Kidney epithelial cell (primary cell): ENCODE results near the gene PHLDA3. TPM values are rescaled to one million over a fixed set of nuclear protein-coding genes. Genes with fewer than 3 reads are reported as not detected.
A peak's percentile ranks its signal among the peaks of the same experiment; 100 is the strongest.

Source experiments
- DNase-seq: peaks from one replicate; pipeline ENCODE4 v3.0.0-alpha.2; 2010; ENCODE audit warnings: low read depth
- H3K27me3 ChIP-seq: 2 replicates; pipeline ENCODE4 v1.6.0; 2011; ENCODE audit warnings: low read length; ENCODE audit not compliant: control insufficient read depth, insufficient read depth
- H3K36me3 ChIP-seq: 2 replicates; pipeline ENCODE4 v1.5.1; 2011; ENCODE audit warnings: low read length; ENCODE audit not compliant: control insufficient read depth, insufficient read depth
- H3K4me3 ChIP-seq: 2 replicates; pipeline ENCODE4 v1.5.1; 2011; ENCODE audit warnings: low read depth, mild to moderate bottlenecking, control low read depth, low read length
- total RNA-seq: library from RNA; depleted of rRNA; stranded (reverse); fragments of >200 nt; gene quantifications from 2 replicates; pipeline ENCODE4 v1.2.3, GENCODE V29; 2015
- TF ChIP-seq, protein P1 (sequence below): IDR thresholded peaks from 2 replicates; pipeline ENCODE4 v1.5.1; 2011; ENCODE audit warnings: mild to moderate bottlenecking, moderate library complexity, low read length, control low read depth, inconsistent platforms; ENCODE audit not compliant: insufficient read depth, poor library complexity, severe bottlenecking

PHLDA3 gene
- total RNA-seq, 1 donor from 2014 or later, result 130 TPM

DNA sequence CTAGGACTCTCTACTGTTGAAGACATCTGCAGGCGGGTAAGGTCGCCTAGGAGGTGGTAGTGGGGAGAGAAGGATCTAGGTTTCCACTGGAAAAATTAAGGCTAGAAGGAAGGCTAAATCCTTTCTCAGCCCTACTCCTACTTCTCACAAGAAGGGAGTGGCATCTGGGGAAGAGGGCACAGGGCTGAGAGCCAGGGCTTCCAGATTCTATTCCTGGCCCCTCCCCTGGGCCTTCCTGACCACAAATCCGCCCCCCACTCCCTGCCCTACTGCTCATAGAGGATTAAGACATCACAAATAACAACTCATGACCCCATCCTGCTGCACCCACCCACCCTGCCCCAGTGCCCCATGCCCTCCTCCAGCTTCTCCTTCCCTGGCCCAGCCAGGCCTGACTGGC, 2.5 kb downstream of the PHLDA3 start:
- DNase-seq, result no peak
- TF ChIP-seq, protein P1, sequence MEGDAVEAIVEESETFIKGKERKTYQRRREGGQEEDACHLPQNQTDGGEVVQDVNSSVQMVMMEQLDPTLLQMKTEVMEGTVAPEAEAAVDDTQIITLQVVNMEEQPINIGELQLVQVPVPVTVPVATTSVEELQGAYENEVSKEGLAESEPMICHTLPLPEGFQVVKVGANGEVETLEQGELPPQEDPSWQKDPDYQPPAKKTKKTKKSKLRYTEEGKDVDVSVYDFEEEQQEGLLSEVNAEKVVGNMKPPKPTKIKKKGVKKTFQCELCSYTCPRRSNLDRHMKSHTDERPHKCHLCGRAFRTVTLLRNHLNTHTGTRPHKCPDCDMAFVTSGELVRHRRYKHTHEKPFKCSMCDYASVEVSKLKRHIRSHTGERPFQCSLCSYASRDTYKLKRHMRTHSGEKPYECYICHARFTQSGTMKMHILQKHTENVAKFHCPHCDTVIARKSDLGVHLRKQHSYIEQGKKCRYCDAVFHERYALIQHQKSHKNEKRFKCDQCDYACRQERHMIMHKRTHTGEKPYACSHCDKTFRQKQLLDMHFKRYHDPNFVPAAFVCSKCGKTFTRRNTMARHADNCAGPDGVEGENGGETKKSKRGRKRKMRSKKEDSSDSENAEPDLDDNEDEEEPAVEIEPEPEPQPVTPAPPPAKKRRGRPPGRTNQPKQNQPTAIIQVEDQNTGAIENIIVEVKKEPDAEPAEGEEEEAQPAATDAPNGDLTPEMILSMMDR, result no peak
- Histone ChIP-seq H3K4me3 (peak overlapping the region; percentile 78), H3K36me3 (peaks cover 1% of the 10 kb centered on the region), H3K27me3 (no peaks in the 10 kb centered on the region)

GRCh38 chr1:201465698-201466290, 3.2 kb downstream of the PHLDA3 start:
- Histone ChIP-seq H3K27me3 (no peaks in the 10 kb centered on the region), H3K36me3 (peaks cover 1% of the 10 kb centered on the region), H3K4me3 (peak overlapping the region; percentile 78)
- TF ChIP-seq, protein P1, result no peak
- no peak for DNase-seq

GRCh38 chr1:201463071-201463552, 5.9 kb downstream of the PHLDA3 start:
- Histone ChIP-seq H3K27me3 (no peaks in the 10 kb centered on the region), H3K36me3 (peaks cover 1% of the 10 kb centered on the region), H3K4me3 (no peak overlapping the region)
- no peak for DNase-seq
- TF ChIP-seq, protein P1, result peak; percentile 37

DNA sequence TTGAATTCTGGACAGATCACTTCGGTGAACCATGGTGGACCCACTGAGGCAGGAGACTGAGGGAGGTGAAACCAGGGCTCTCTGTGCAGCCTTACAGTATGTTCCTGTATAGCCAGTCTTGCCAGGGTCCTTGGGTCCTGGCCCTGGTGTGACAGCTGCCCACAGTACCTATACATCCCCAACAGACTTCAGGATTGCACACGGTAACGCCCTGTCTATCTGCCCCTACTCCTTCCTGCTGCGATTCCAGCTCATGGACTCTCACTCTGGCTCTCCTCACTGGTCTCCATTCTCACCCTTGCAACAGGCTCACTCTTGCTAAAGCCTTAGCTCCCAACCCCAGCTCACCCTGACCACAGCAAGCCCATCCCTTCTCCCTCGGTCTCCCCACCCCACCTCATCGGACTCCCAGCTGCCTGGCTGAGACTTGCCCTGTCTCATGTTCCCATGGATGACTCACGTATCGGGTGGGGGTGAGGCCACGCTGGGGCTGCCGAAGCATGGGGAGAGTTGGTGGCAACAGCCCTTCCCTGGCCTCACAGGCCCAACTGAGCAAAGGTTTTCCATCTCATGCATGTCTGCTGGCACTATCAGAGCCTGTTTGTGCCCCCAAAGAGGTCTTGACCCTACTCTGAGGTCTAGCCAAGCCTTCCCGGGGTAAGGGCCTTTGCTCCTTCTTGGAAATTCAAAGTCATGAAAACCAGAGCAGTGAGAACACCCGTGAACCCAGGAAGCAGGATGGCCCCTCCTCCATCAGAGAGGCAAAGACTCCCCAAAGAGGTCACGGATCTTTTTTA, 7.1 kb downstream of the PHLDA3 start:
- Histone ChIP-seq H3K36me3 (peaks cover 1% of the 10 kb centered on the region), H3K27me3 (no peaks in the 10 kb centered on the region), H3K4me3 (no peak overlapping the region)
- TF ChIP-seq, protein P1, result no peak
- peak; percentile 97 for DNase-seq

- H3K36me3 ChIP-seq, result peaks cover 1% of the 10 kb centered on the region
- no peak overlapping the region for H3K4me3 ChIP-seq
- TF ChIP-seq, protein P1, result no peak
- no peaks in the 10 kb centered on the region for H3K27me3 ChIP-seq
- DNase-seq, result peak; percentile 98
Measured at GRCh38 chr1:201460814-201461644, 8.0 kb downstream of the PHLDA3 start.
